Astrocyte (in vitro differentiated cells and primary cell): ENCODE data around the gene MORN1.

Experiments
- CTCF ChIP-seq: IDR thresholded peaks from 2 replicates; pipeline ENCODE4 v1.5.1; 2011; ENCODE audit warnings: low read depth, mild to moderate bottlenecking, inconsistent platforms, low read length, moderate library complexity; ENCODE audit not compliant: insufficient read depth
- EZH2 ChIP-seq: IDR thresholded peaks from 2 replicates; pipeline ENCODE4 v1.6.1; 2012; ENCODE audit warnings: mild to moderate bottlenecking, low read length, inconsistent platforms; ENCODE audit not compliant: insufficient read depth

GRCh38 chr1:2438038-2438437 lies 46.7 kb upstream of the MORN1 start:
- no peak for TF ChIP-seq CTCF
- TF ChIP-seq EZH2, result no peak
